Coronary artery (tissue), 2 donors: ENCODE results near the gene LGR5.
"Not testable (repeated sequence)": the region's sequence is repeated elsewhere in the genome, so short reads cannot be mapped to it uniquely, and the experiment has no call there.

Experiments used
- DNase-seq: peaks from one replicate; pipeline ENCODE4 v3.0.0-alpha.2; 2017; ENCODE audit warnings: low spot score
- H3K27ac ChIP-seq, 2 donors: fragments of 200-600 bp; sonication (generic); one replicate each; pipeline ENCODE4 v1.5.1; 2016 to 2019
- H3K4me3 ChIP-seq: fragments of 200-600 bp; sonication (generic); 2 replicates; pipeline ENCODE4 v1.5.1; 2016; ENCODE audit warnings: mild to moderate bottlenecking, moderate library complexity
- CTCF ChIP-seq: fragments of 200-600 bp; sonication (generic); IDR thresholded peaks from one replicate; pipeline ENCODE4 v1.5.1; 2019; ENCODE audit warnings: antibody characterized with exemption

Gene LGR5

GRCh38 chr12:71558445-71558844 lies 118.8 kb downstream of the LGR5 start:
- DNase-seq = no peak
- H3K27ac ChIP-seq = no peak overlapping the region
- no peak for TF ChIP-seq CTCF
- H3K4me3 ChIP-seq = no peak overlapping the region

GRCh38 chr12:71562676-71563595 lies 123.3 kb downstream of the LGR5 start:
- TF ChIP-seq CTCF = no peak
- no peak for DNase-seq
- no peak overlapping the region for H3K4me3 ChIP-seq
- H3K27ac ChIP-seq = no peak overlapping the region

GRCh38 chr12:71565535-71565934 lies 125.9 kb downstream of the LGR5 start:
- Histone ChIP-seq H3K4me3 (no peak overlapping the region), H3K27ac (no peak overlapping the region)
- DNase-seq = no peak
- TF ChIP-seq CTCF = no peak

- no peak for DNase-seq
- no peak for TF ChIP-seq CTCF
- no peak overlapping the region for H3K27ac ChIP-seq
These were observed 127.1 kb downstream of the LGR5 start for GRCh38 chr12:71566655-71567054.

GRCh38 chr12:71567537-71567936 lies 127.9 kb downstream of the LGR5 start:
- no peak for DNase-seq
- Histone ChIP-seq H3K4me3 (no peak overlapping the region), H3K27ac (no peak overlapping the region)
- TF ChIP-seq CTCF = no peak

More at GRCh38 chr12:71566655-71567054, 127.1 kb downstream of the LGR5 start:
- no peak overlapping the region for H3K4me3 ChIP-seq

- not testable (repeated sequence) for DNase-seq, H3K4me3 ChIP-seq, H3K27ac ChIP-seq
These were observed 130.3 kb downstream of the LGR5 start for GRCh38 chr12:71569885-71570284.

- Histone ChIP-seq H3K4me3 (no peak overlapping the region), H3K27ac (no peak overlapping the region)
- DNase-seq = no peak
- TF ChIP-seq CTCF = no peak
These were observed 136.9 kb downstream of the LGR5 start for GRCh38 chr12:71576496-71576895.
